ENCODE results near the gene TRMT10B. TPM values are rescaled to one million over a fixed set of nuclear protein-coding genes. Genes with fewer than 3 reads are reported as not detected.

TRMT10B gene
- total and polyA plus RNA-seq, 2 of the 13 experiments (the other 11 are each of a cell fraction or from before 2014, with no cell fraction given), result 3.1 to 3.9 TPM

- TF ChIP-seq, protein P1, sequence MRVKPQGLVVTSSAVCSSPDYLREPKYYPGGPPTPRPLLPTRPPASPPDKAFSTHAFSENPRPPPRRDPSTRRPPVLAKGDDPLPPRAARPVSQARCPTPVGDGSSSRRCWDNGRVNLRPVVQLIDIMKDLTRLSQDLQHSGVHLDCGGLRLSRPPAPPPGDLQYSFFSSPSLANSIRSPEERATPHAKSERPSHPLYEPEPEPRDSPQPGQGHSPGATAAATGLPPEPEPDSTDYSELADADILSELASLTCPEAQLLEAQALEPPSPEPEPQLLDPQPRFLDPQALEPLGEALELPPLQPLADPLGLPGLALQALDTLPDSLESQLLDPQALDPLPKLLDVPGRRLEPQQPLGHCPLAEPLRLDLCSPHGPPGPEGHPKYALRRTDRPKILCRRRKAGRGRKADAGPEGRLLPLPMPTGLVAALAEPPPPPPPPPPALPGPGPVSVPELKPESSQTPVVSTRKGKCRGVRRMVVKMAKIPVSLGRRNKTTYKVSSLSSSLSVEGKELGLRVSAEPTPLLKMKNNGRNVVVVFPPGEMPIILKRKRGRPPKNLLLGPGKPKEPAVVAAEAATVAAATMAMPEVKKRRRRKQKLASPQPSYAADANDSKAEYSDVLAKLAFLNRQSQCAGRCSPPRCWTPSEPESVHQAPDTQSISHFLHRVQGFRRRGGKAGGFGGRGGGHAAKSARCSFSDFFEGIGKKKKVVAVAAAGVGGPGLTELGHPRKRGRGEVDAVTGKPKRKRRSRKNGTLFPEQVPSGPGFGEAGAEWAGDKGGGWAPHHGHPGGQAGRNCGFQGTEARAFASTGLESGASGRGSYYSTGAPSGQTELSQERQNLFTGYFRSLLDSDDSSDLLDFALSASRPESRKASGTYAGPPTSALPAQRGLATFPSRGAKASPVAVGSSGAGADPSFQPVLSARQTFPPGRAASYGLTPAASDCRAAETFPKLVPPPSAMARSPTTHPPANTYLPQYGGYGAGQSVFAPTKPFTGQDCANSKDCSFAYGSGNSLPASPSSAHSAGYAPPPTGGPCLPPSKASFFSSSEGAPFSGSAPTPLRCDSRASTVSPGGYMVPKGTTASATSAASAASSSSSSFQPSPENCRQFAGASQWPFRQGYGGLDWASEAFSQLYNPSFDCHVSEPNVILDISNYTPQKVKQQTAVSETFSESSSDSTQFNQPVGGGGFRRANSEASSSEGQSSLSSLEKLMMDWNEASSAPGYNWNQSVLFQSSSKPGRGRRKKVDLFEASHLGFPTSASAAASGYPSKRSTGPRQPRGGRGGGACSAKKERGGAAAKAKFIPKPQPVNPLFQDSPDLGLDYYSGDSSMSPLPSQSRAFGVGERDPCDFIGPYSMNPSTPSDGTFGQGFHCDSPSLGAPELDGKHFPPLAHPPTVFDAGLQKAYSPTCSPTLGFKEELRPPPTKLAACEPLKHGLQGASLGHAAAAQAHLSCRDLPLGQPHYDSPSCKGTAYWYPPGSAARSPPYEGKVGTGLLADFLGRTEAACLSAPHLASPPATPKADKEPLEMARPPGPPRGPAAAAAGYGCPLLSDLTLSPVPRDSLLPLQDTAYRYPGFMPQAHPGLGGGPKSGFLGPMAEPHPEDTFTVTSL (CRISPR knock-in tag; IDR thresholded peaks at IDR 0.05; ENCODE audit: borderline replicate concordance), result peak; percentile 59; the same call in 1 of the 2 replicates
Observed at GRCh38 chr9:37800631-37801286, 47.2 kb downstream of the TRMT10B start, which contains the start of gene DCAF10 (continued).

GRCh38 chr9:37801287-37801850, 47.8 kb downstream of the TRMT10B start:
- in situ Hi-C loops (cut with HindIII; ENCODE audit: extremely low pct_ligation_motif_present, low pct_unique_long_range_greater_than_20kb) (no loop called here), intact Hi-C loops (cut with micrococcal nuclease; ENCODE audit: unreplicated experiment) (no loop called here)
- H3K27me3 ChIP-seq (ENCODE audit: control insufficient read depth in 1 of 2, insufficient read depth in 2 of 2, low read length in 2 of 2), result no peaks in the 10 kb centered on the region
- FAIRE-seq (no peak), DNase-seq (ENCODE audit: low spot score) (no peak), ATAC-seq (peak; percentile 76)
- H3K4me2 ChIP-seq (ENCODE audit: low read depth, low read length), result peak overlapping the region; percentile 98
- H3K79me2 ChIP-seq (ENCODE audit: insufficient read depth, low read length), result peaks cover 37% of the 10 kb centered on the region
- H2AFZ ChIP-seq (ENCODE audit: low read length), result no peak overlapping the region
- WGBS (ENCODE audit: low lambda C conversion rate), result under 1% methylated on average over 22 of the region's 45 CpGs
- peaks cover 12% of the 10 kb centered on the region; the same call in 1 of the 2 replicates for H4K20me1 ChIP-seq (ENCODE audit: insufficient read depth, low read length)
- ChIA-PET POLR2A (interaction anchor here (0.6 to 1.8 kb wide), 6 partner anchors 13 to 819 kb away, joined by 3 to 29 read pairs (median 3); partner anchors contain the start of genes ANKRD18A, EXOSC3 and ZBTB5), CTCF (ENCODE audit: low intra/inter-chr PET ratio, low total read pairs) (interaction anchor here (1.9 kb wide), 1 partner anchor 16 kb away, joined by 4 read pairs; no protein-coding TSS in a partner anchor)
- peak overlapping the region; percentile 93 to 96 (median 94) for H3K4me3 ChIP-seq (replicated peaks in 1 of 3; ENCODE audit: insufficient read depth in 1 of 3, low read depth in 2 of 3, low read length in 3 of 3)
- peak overlapping the region; percentile 88 for H3K9ac ChIP-seq (ENCODE audit: insufficient read depth, low read depth, low read length)
- BruUV-seq (replicated peaks), result no TSS peak
- H3K4me1 ChIP-seq (ENCODE audit: insufficient read depth, low read length), result peaks cover 32% of the 10 kb centered on the region
- H3K27ac ChIP-seq (ENCODE audit: extremely low read length, insufficient read depth, low read length), result peak overlapping the region; percentile 89
- no peaks in the 10 kb centered on the region for H3K36me3 ChIP-seq (replicated peaks in 1 of 2; ENCODE audit: control insufficient read depth in 1 of 2, insufficient read depth in 2 of 2, low read length in 2 of 2)
- no peaks in the 10 kb centered on the region for H3K9me3 ChIP-seq (ENCODE audit: low read length)
- TF ChIP-seq RAD21 (CRISPR knock-in tag; IDR thresholded peaks at IDR 0.05) (peak; percentile 10; the same call in 1 of the 2 replicates), FOXA3 (CRISPR knock-in tag; IDR thresholded peaks at IDR 0.05) (no peak), RBFOX2 (IDR thresholded peaks at IDR 0.05; ENCODE audit: low read depth, low read length) (peak; percentile 46), NCOA1 (CRISPR knock-in tag; IDR thresholded peaks at IDR 0.05) (no peak), JUN (CRISPR knock-in tag; IDR thresholded peaks at IDR 0.05) (0 out of 2 replicates have a peak, but pooled peaks have one; percentile 7)
- TF ChIP-seq, protein P2, sequence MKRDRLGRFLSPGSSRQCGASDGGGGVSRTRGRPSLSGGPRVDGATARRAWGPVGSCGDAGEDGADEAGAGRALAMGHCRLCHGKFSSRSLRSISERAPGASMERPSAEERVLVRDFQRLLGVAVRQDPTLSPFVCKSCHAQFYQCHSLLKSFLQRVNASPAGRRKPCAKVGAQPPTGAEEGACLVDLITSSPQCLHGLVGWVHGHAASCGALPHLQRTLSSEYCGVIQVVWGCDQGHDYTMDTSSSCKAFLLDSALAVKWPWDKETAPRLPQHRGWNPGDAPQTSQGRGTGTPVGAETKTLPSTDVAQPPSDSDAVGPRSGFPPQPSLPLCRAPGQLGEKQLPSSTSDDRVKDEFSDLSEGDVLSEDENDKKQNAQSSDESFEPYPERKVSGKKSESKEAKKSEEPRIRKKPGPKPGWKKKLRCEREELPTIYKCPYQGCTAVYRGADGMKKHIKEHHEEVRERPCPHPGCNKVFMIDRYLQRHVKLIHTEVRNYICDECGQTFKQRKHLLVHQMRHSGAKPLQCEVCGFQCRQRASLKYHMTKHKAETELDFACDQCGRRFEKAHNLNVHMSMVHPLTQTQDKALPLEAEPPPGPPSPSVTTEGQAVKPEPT (CRISPR knock-in tag; IDR thresholded peaks at IDR 0.05; ENCODE audit: low read depth), result no peak
- TF ChIP-seq, protein P3, sequence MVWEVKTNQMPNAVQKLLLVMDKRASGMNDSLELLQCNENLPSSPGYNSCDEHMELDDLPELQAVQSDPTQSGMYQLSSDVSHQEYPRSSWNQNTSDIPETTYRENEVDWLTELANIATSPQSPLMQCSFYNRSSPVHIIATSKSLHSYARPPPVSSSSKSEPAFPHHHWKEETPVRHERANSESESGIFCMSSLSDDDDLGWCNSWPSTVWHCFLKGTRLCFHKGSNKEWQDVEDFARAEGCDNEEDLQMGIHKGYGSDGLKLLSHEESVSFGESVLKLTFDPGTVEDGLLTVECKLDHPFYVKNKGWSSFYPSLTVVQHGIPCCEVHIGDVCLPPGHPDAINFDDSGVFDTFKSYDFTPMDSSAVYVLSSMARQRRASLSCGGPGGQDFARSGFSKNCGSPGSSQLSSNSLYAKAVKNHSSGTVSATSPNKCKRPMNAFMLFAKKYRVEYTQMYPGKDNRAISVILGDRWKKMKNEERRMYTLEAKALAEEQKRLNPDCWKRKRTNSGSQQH (CRISPR knock-in tag; IDR thresholded peaks at IDR 0.05; ENCODE audit: low read depth), result peak; percentile 77; the same call in 1 of the 2 replicates
- TF ChIP-seq, protein P4, sequence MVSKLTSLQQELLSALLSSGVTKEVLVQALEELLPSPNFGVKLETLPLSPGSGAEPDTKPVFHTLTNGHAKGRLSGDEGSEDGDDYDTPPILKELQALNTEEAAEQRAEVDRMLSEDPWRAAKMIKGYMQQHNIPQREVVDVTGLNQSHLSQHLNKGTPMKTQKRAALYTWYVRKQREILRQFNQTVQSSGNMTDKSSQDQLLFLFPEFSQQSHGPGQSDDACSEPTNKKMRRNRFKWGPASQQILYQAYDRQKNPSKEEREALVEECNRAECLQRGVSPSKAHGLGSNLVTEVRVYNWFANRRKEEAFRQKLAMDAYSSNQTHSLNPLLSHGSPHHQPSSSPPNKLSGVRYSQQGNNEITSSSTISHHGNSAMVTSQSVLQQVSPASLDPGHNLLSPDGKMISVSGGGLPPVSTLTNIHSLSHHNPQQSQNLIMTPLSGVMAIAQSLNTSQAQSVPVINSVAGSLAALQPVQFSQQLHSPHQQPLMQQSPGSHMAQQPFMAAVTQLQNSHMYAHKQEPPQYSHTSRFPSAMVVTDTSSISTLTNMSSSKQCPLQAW (CRISPR knock-in tag; IDR thresholded peaks at IDR 0.05), result peak; percentile 39; the same call in 1 of the 2 replicates
